ENCODE data around the gene SARDH. TPM values are rescaled to one million over a fixed set of nuclear protein-coding genes. Genes with fewer than 3 reads are reported as not detected.
A peak's percentile ranks its signal among the peaks of the same experiment; 100 is the strongest.

Gene SARDH
- total RNA-seq, 1 experiment from 2014 or later, result 9.9 TPM

- peaks cover 34% of the 10 kb centered on the region; the same call in 1 of the 2 replicates for H3K27me3 ChIP-seq (ENCODE audit: insufficient read depth, low read depth)
- no peak for DNase-seq
- intact Hi-C loops (cut with micrococcal nuclease; ENCODE audit: unreplicated experiment), result loop anchor here (10.0 kb wide), 1 partner anchor 234 kb away; no protein-coding TSS in a partner anchor
- no peaks in the 10 kb centered on the region for H3K36me3 ChIP-seq (ENCODE audit: low read depth)
- 0 out of 2 replicates have a peak overlapping the region, but pooled peaks have one; percentile 33 for H3K4me3 ChIP-seq
- no peaks in the 10 kb centered on the region for H3K4me1 ChIP-seq (replicated peaks; ENCODE audit: insufficient read depth)
- H3K27ac ChIP-seq, result no peak overlapping the region
- POLR2A ChIA-PET (ENCODE audit: unreplicated experiment), result no interaction called here
- H3F3A ChIP-seq (ENCODE audit: insufficient read depth, low read depth), result no peaks in the 10 kb centered on the region
- H3K4me2 ChIP-seq, result peak overlapping the region; percentile 72
- no peaks in the 10 kb centered on the region for H4K20me1 ChIP-seq (ENCODE audit: insufficient read depth)
- CTCF ChIA-PET, result no interaction called here
- TF ChIP-seq EZH2 (IDR thresholded peaks at IDR 0.05; ENCODE audit: low read depth), result no peak
- TF ChIP-seq CTCF (conservative IDR thresholded peaks at IDR 0.05), result no peak
- BruUV-seq (replicated peaks), result no TSS peak
- H3K9me2 ChIP-seq (ENCODE audit: insufficient read depth), result no peaks in the 10 kb centered on the region
- H3K79me2 ChIP-seq (ENCODE audit: low read depth), result no peaks in the 10 kb centered on the region
- H3K9me3 ChIP-seq (ENCODE audit: insufficient read depth, low read depth), result no peaks in the 10 kb centered on the region
- no peak overlapping the region for H2AFZ ChIP-seq
These were observed 581 bp upstream of the SARDH start for GRCh38 chr9:133738640-133739225.

- Histone ChIP-seq H3K36me3 (ENCODE audit: low read depth) (no peaks in the 10 kb centered on the region), H3K27ac (no peak overlapping the region), H2AFZ (no peak overlapping the region), H3K79me2 (ENCODE audit: low read depth) (no peaks in the 10 kb centered on the region), H3K4me1 (replicated peaks; ENCODE audit: insufficient read depth) (no peaks in the 10 kb centered on the region), H4K20me1 (ENCODE audit: insufficient read depth) (no peaks in the 10 kb centered on the region), H3K4me2 (peak overlapping the region; percentile 72; the same call in 1 of the 2 replicates), H3K9me3 (ENCODE audit: insufficient read depth, low read depth) (no peaks in the 10 kb centered on the region), H3K9me2 (ENCODE audit: insufficient read depth) (no peaks in the 10 kb centered on the region), H3F3A (ENCODE audit: insufficient read depth, low read depth) (no peaks in the 10 kb centered on the region), H3K27me3 (ENCODE audit: insufficient read depth, low read depth) (peaks cover 31% of the 10 kb centered on the region; the same call in 1 of the 2 replicates), H3K4me3 (no peak overlapping the region)
- DNase-seq, result no peak
- TF ChIP-seq CTCF (conservative IDR thresholded peaks at IDR 0.05), result no peak
- no peak for TF ChIP-seq EZH2 (IDR thresholded peaks at IDR 0.05; ENCODE audit: low read depth)
- CTCF ChIA-PET, result no interaction called here
- POLR2A ChIA-PET (ENCODE audit: unreplicated experiment), result no interaction called here
- intact Hi-C loops (cut with micrococcal nuclease; ENCODE audit: unreplicated experiment), result loop anchor here (10.0 kb wide), 1 partner anchor 232 kb away; no protein-coding TSS in a partner anchor
- no TSS peak for BruUV-seq (replicated peaks)
These were observed 930 bp downstream of the SARDH start for GRCh38 chr9:133737071-133737773.

GRCh38 chr9:133735931-133736330 lies 2.2 kb downstream of the SARDH start:
- Histone ChIP-seq H3K27me3 (ENCODE audit: insufficient read depth, low read depth) (peaks cover 33% of the 10 kb centered on the region), H3K79me2 (ENCODE audit: low read depth) (no peaks in the 10 kb centered on the region), H3K9me2 (ENCODE audit: insufficient read depth) (no peaks in the 10 kb centered on the region), H2AFZ (no peak overlapping the region), H3K4me3 (no peak overlapping the region), H4K20me1 (ENCODE audit: insufficient read depth) (no peaks in the 10 kb centered on the region), H3K9me3 (ENCODE audit: insufficient read depth, low read depth) (no peaks in the 10 kb centered on the region), H3K4me2 (no peak overlapping the region), H3K27ac (no peak overlapping the region), H3K36me3 (ENCODE audit: low read depth) (no peaks in the 10 kb centered on the region), H3F3A (ENCODE audit: insufficient read depth, low read depth) (no peaks in the 10 kb centered on the region), H3K4me1 (replicated peaks; ENCODE audit: insufficient read depth) (no peaks in the 10 kb centered on the region)
- intact Hi-C loops (cut with micrococcal nuclease; ENCODE audit: unreplicated experiment), result loop anchor here (10.0 kb wide), 1 partner anchor 231 kb away; no protein-coding TSS in a partner anchor
- no peak for DNase-seq
- CTCF ChIA-PET, result interaction anchor here (0.7 kb wide), 2 partner anchors 179 to 289 kb away, joined by 5 to 6 read pairs; partner anchors contain the start of gene BRD3OS
- TF ChIP-seq CTCF (conservative IDR thresholded peaks at IDR 0.05) (no peak), EZH2 (IDR thresholded peaks at IDR 0.05; ENCODE audit: low read depth) (no peak)
- POLR2A ChIA-PET (ENCODE audit: unreplicated experiment), result interaction anchor here (0.6 kb wide), 1 partner anchor 705 kb away, joined by 4 read pairs; the partner anchor contains the start of gene GTF3C5
- BruUV-seq (replicated peaks), result no TSS peak

Measured in PC-9 (cell line).